ENCODE results near the gene SOCS2. TPM values are rescaled to one million over a fixed set of nuclear protein-coding genes. Genes with fewer than 3 reads are reported as not detected.

The SOCS2 gene
- total and polyA plus RNA-seq, 2 of the 13 experiments (the other 11 are each of a cell fraction or from before 2014, with no cell fraction given): 0.62 to 1.5 TPM

DNA sequence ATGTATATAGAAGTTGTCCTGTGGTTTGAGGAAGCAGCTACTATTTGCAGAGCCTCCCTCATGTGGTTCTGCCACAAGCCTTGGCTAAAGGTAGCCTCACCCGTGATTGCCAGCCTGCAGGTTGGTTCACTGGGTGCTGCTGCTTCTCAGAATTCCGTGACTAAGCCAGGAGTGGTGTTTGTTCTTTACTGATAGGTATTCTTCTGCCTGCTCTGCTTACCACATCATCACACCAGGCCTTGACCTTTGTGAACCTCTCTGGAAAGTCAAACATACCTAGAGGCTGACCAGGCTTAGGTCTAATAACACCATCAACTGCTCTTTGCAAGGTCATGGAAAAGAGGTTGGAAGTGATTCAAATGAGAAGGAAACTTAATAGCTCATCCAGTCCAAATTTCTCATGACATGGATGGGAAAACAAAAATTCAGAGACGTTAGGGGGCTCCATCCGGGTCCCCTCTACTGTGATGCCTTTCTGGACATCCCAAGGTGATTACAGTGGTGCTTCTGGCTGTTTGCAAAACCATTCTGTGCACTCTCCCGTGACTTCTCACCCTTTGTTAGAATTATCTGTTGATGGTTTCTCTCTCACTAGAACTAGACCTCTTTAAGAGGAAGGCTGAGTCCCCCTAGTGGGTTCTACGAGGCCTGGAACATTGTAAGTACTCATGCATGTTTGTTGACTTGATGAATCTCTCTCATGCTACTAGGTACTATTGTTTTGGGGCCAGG is 8.5 kb upstream of the SOCS2 start (continued):
- TF ChIP-seq, protein P1, sequence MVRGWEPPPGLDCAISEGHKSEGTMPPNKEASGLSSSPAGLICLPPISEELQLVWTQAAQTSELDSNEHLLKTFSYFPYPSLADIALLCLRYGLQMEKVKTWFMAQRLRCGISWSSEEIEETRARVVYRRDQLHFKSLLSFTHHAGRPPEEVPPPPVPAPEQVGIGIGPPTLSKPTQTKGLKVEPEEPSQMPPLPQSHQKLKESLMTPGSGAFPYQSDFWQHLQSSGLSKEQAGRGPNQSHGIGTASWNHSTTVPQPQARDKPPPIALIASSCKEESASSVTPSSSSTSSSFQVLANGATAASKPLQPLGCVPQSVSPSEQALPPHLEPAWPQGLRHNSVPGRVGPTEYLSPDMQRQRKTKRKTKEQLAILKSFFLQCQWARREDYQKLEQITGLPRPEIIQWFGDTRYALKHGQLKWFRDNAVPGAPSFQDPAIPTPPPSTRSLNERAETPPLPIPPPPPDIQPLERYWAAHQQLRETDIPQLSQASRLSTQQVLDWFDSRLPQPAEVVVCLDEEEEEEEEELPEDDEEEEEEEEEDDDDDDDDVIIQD (CRISPR knock-in tag; IDR thresholded peaks at IDR 0.05; ENCODE audit: low read depth): peak; percentile 90; the same call in 1 of the 2 replicates
- peak; percentile 79 for TF ChIP-seq PPARG (CRISPR knock-in tag; conservative IDR thresholded peaks at IDR 0.05)
- TF ChIP-seq ZBTB20 (CRISPR knock-in tag; IDR thresholded peaks at IDR 0.05; ENCODE audit: borderline replicate concordance, low read depth): peak; percentile 93
- peak; percentile 55 for TF ChIP-seq SMC3 (IDR thresholded peaks at IDR 0.05; ENCODE audit: low read length)
- TF ChIP-seq ZNF850 (CRISPR knock-in tag; conservative IDR thresholded peaks at IDR 0.05): no peak
- TF ChIP-seq NFYB (CRISPR knock-in tag; IDR thresholded peaks at IDR 0.05): no peak
- TF ChIP-seq ZNF251 (CRISPR knock-in tag; IDR thresholded peaks at IDR 0.05): no peak
- TF ChIP-seq, protein P2, sequence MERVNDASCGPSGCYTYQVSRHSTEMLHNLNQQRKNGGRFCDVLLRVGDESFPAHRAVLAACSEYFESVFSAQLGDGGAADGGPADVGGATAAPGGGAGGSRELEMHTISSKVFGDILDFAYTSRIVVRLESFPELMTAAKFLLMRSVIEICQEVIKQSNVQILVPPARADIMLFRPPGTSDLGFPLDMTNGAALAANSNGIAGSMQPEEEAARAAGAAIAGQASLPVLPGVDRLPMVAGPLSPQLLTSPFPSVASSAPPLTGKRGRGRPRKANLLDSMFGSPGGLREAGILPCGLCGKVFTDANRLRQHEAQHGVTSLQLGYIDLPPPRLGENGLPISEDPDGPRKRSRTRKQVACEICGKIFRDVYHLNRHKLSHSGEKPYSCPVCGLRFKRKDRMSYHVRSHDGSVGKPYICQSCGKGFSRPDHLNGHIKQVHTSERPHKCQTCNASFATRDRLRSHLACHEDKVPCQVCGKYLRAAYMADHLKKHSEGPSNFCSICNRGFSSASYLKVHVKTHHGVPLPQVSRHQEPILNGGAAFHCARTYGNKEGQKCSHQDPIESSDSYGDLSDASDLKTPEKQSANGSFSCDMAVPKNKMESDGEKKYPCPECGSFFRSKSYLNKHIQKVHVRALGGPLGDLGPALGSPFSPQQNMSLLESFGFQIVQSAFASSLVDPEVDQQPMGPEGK (CRISPR knock-in tag; IDR thresholded peaks at IDR 0.05): 0 out of 2 replicates have a peak, but pooled peaks have one; percentile 13
- TF ChIP-seq, protein P3, sequence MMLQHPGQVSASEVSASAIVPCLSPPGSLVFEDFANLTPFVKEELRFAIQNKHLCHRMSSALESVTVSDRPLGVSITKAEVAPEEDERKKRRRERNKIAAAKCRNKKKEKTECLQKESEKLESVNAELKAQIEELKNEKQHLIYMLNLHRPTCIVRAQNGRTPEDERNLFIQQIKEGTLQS (CRISPR knock-in tag; IDR thresholded peaks at IDR 0.05): peak; percentile 91
- no peak for TF ChIP-seq SOX6 (IDR thresholded peaks at IDR 0.05)
- peak; percentile 97 for TF ChIP-seq SOX6 (CRISPR knock-in tag; IDR thresholded peaks at IDR 0.05)
- TF ChIP-seq ZSCAN9 (CRISPR knock-in tag; IDR thresholded peaks at IDR 0.05; ENCODE audit: borderline replicate concordance): peak; percentile 93; the same call in 1 of the 2 replicates
- peak; percentile 67; the same call in 1 of the 2 replicates for TF ChIP-seq EHMT2 (IDR thresholded peaks at IDR 0.05; ENCODE audit: borderline replicate concordance, low read depth, low read length)
- peak; percentile 97 for TF ChIP-seq HDAC2 (CRISPR knock-in tag; IDR thresholded peaks at IDR 0.05)
- TF ChIP-seq ZNF382 (CRISPR knock-in tag; IDR thresholded peaks at IDR 0.05; ENCODE audit: borderline replicate concordance): no peak
- 0 out of 2 replicates have a peak, but pooled peaks have one; percentile 70 for TF ChIP-seq RNF2 (conservative IDR thresholded peaks at IDR 0.05; ENCODE audit: low read depth)
- TF ChIP-seq BCL6 (CRISPR knock-in tag; IDR thresholded peaks at IDR 0.05): peak; percentile 99
- TF ChIP-seq ZNF7 (CRISPR knock-in tag; IDR thresholded peaks at IDR 0.05): no peak
- peak; percentile 26; the same call in 1 of the 2 replicates for TF ChIP-seq ZNF747 (CRISPR knock-in tag; IDR thresholded peaks at IDR 0.05; ENCODE audit: borderline replicate concordance)
- TF ChIP-seq, protein P4, sequence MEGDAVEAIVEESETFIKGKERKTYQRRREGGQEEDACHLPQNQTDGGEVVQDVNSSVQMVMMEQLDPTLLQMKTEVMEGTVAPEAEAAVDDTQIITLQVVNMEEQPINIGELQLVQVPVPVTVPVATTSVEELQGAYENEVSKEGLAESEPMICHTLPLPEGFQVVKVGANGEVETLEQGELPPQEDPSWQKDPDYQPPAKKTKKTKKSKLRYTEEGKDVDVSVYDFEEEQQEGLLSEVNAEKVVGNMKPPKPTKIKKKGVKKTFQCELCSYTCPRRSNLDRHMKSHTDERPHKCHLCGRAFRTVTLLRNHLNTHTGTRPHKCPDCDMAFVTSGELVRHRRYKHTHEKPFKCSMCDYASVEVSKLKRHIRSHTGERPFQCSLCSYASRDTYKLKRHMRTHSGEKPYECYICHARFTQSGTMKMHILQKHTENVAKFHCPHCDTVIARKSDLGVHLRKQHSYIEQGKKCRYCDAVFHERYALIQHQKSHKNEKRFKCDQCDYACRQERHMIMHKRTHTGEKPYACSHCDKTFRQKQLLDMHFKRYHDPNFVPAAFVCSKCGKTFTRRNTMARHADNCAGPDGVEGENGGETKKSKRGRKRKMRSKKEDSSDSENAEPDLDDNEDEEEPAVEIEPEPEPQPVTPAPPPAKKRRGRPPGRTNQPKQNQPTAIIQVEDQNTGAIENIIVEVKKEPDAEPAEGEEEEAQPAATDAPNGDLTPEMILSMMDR (CRISPR knock-in tag; IDR thresholded peaks at IDR 0.05): peak; percentile 46
- TF ChIP-seq, protein P5, sequence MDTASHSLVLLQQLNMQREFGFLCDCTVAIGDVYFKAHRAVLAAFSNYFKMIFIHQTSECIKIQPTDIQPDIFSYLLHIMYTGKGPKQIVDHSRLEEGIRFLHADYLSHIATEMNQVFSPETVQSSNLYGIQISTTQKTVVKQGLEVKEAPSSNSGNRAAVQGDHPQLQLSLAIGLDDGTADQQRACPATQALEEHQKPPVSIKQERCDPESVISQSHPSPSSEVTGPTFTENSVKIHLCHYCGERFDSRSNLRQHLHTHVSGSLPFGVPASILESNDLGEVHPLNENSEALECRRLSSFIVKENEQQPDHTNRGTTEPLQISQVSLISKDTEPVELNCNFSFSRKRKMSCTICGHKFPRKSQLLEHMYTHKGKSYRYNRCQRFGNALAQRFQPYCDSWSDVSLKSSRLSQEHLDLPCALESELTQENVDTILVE (CRISPR knock-in tag; IDR thresholded peaks at IDR 0.05): peak; percentile 77; the same call in 1 of the 2 replicates
- TF ChIP-seq XRCC5 (optimal IDR thresholded peaks at IDR 0.05; ENCODE audit: low read length): peak; percentile 79
- TF ChIP-seq SAFB2 (CRISPR knock-in tag; IDR thresholded peaks at IDR 0.05; ENCODE audit: borderline replicate concordance, low read depth): peak; percentile 37; the same call in 1 of the 2 replicates
- TF ChIP-seq, protein P6, sequence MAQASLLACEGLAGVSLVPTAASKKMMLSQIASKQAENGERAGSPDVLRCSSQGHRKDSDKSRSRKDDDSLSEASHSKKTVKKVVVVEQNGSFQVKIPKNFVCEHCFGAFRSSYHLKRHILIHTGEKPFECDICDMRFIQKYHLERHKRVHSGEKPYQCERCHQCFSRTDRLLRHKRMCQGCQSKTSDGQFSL (CRISPR knock-in tag; IDR thresholded peaks at IDR 0.05): 0 out of 2 replicates have a peak, but pooled peaks have one; percentile 52
